Prostate gland (tissue), 2 donors: Measurements from ENCODE around the gene FBXO15.

Source experiments
- CTCF ChIP-seq, 4 experiments: fragments of 200-600 bp in 2 of 4; fragments of 450-650 bp in 2 of 4; sonication (generic) in 2 of 4; IDR thresholded peaks; 1 replicate in 3 of 4; 2 replicates in 1 of 4; pipeline ENCODE4 v1.5.1; 2016 to 2019; ENCODE audit warnings: antibody characterized with exemption in 4 of 4, mild to moderate bottlenecking in 2 of 4, moderate library complexity in 2 of 4
- POLR2A ChIP-seq: fragments of 450-650 bp; IDR thresholded peaks from one replicate; pipeline ENCODE4 v1.6.1; 2016; ENCODE audit warnings: antibody characterized with exemption, mild to moderate bottlenecking
- POLR2AphosphoS5 ChIP-seq: sonication (generic); formaldehyde crosslinking; IDR thresholded peaks from one replicate; pipeline ENCODE4 v1.6.1; 2017; ENCODE audit warnings: antibody characterized with exemption

GRCh38 chr18:74172697-74173433 lies 25.2 kb upstream of the FBXO15 start:
- TF ChIP-seq CTCF (IDR thresholded peaks at IDR 0.05) (no peak), POLR2AphosphoS5 (no peak), POLR2A (no peak)
